GM10248 (cell line): ENCODE measurements around the gene ARHGAP22.
A peak's percentile ranks its signal among the peaks of the same experiment; 100 is the strongest.

Experiments
- CTCF ChIA-PET: fragments of 300-600 bp; sonication (Branson Sonifier 250); formaldehyde crosslinking; extraction: SDS; loops from one replicate; lab custom pipeline; 2021; ENCODE audit warnings: antibody characterized with exemption; lab: Yijun Ruan, JAX
- POLR2A ChIA-PET: fragments of 350-650 bp; sonication (Branson Sonifier 250); formaldehyde crosslinking; extraction: SDS; loops from one replicate; lab custom pipeline; 2020; ENCODE audit warnings: antibody characterized with exemption; lab: Yijun Ruan, JAX
- DNase-seq: peaks from one replicate; pipeline ENCODE4 v3.0.0; 2012; ENCODE audit errors: extremely low spot score
- CTCF ChIP-seq: IDR thresholded peaks from 2 replicates; pipeline ENCODE4 v1.5.1; 2012; ENCODE audit warnings: mild to moderate bottlenecking, low read depth; ENCODE audit errors: extremely low read depth, missing control alignments, control extremely low read depth

ARHGAP22 gene

DNA sequence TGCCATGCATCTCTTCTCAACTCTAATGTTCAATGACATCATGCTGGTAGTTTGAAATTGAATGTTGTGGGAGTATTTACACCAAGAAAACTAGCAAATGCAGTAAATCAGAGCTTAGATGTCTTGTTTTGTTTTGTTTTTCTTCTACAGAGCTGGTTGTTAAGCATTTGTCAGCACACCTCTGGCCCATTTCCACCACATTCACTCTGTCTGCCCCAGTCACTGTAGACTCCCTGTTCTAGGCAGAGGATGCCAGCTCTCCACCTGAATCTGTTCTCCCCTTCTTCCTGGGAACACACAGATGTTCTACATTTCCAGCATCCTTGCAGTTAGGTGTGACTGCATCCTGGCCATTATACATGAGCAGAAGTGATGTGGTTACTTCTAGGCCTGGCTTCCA, 4.1 kb upstream of the ARHGAP22 start:
- no peak for TF ChIP-seq CTCF
- no peak for DNase-seq
- ChIA-PET POLR2A (no interaction called here), CTCF (interaction anchor here (0.9 to 7.3 kb wide), 16 partner anchors 9 to 84 kb away, joined by 3 to 109 read pairs (median 7); no protein-coding TSS in a partner anchor)

GRCh38 chr10:48608279-48608681, 3.4 kb upstream of the ARHGAP22 start:
- CTCF ChIA-PET = interaction anchor here (0.9 to 7.3 kb wide), 24 partner anchors 9 to 244 kb away, joined by 3 to 109 read pairs (median 6); no protein-coding TSS in a partner anchor
- TF ChIP-seq CTCF = peak; percentile 85
- peak; percentile 79 for DNase-seq
- POLR2A ChIA-PET = interaction anchor here (0.5 kb wide), 1 partner anchor 48 kb away, joined by 4 read pairs; no protein-coding TSS in a partner anchor

GRCh38 chr10:48607356-48608278, 2.7 kb upstream of the ARHGAP22 start:
- POLR2A ChIA-PET = interaction anchor here (0.5 kb wide), 1 partner anchor 48 kb away, joined by 4 read pairs; no protein-coding TSS in a partner anchor
- no peak for DNase-seq
- CTCF ChIA-PET = interaction anchor here (1.0 to 7.3 kb wide), 28 partner anchors 7 to 325 kb away, joined by 3 to 109 read pairs (median 6); no protein-coding TSS in a partner anchor
- no peak for TF ChIP-seq CTCF

GRCh38 chr10:48606530-48607355, 1.9 kb upstream of the ARHGAP22 start:
- CTCF ChIA-PET = interaction anchor here (1.0 to 7.3 kb wide), 22 partner anchors 8 to 326 kb away, joined by 3 to 109 read pairs (median 6); no protein-coding TSS in a partner anchor
- no peak for DNase-seq
- POLR2A ChIA-PET = no interaction called here
- TF ChIP-seq CTCF = no peak

DNA sequence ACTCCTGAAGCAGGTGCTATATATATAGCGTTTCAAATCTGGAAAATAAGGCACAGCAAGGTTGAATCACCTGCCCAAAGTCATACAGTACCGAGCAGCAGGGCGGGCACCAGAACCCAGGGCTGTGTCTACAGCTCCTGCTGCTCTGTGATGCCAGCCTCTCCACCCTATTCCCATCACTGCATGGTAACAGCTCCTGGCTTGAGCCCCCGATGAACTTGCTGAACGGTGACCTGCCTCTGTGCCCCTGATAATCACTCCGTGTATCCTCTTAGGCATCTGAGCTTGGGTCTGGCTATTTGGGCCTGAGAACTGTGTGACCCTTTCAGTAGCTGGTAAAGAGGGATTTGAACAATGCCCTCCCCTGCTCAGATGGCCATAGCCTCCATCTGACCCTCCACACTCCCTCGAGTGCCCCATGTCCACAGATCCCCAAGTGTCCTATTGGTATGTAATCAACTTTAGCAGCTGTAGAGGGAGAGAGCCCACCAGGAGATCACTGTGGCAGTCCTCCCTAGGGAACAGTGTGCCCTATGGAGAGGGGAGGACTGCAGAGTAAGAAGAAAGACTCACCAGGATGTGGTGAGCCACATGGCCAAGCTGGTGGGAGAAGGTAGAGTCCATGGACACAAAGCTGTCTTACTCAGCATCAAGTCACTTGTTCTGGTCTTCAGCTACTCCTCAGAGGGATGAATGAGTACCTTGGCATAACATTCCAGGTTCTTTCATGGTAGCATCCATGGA, 1.1 kb upstream of the ARHGAP22 start:
- no peak for DNase-seq
- ChIA-PET CTCF (interaction anchor here (1.1 to 7.3 kb wide), 8 partner anchors 9 to 50 kb away, joined by 3 to 109 read pairs (median 28); no protein-coding TSS in a partner anchor), POLR2A (no interaction called here)

More for the DNA sequence above, 1.1 kb upstream of the ARHGAP22 start:
- TF ChIP-seq CTCF = no peak
